ENCODE data around the gene UBE2J1. TPM values are rescaled to one million over a fixed set of nuclear protein-coding genes. Genes with fewer than 3 reads are reported as not detected.
"Not testable (repeated sequence)": the region's sequence is repeated elsewhere in the genome, so short reads cannot be mapped to it uniquely, and the experiment has no call there.

UBE2J1 gene
- total and polyA plus RNA-seq, 10 of the 15 experiments (the other 5 are each of a cell fraction or from before 2014, with no cell fraction given) = 48.7 to 131 (median 90.0) TPM

DNA sequence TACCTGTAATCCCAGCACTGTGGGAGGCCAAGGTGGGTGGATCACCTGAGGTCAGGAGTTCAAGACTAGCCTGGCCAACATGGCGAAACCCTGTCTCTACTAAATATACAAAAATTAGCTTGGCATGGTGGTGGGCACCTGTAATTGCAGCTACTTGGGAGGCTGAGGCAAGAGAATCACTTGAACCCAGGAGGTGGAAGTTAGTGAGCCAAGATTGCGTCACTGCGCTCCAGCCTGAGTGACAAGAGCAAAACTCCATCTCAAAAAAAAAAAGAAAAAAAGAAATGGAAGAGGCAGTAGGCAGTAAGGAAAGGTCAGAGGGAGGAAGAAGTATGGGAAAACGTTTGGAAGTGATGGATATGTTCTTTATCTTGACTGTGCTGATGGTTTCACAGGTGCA is 45.4 kb upstream of the UBE2J1 start:
- POLR2A ChIA-PET; in situ Hi-C loops (cut with MboI); H3K4me3 ChIP-seq; H4K20me1 ChIP-seq (ENCODE audit: control insufficient read depth, insufficient read depth); SMC1A ChIA-PET (ENCODE audit: uncharacterized antibody, unreplicated experiment); DNase-seq (ENCODE audit: low read depth, low spot score); H3K9ac ChIP-seq (ENCODE audit: control insufficient read depth, insufficient read depth, low read length); BruUV-seq (replicated peaks); H2AFZ ChIP-seq (ENCODE audit: control insufficient read depth, low read depth, low read length); H3K27me3 ChIP-seq (replicated peaks in 1 of 2; ENCODE audit: control insufficient read depth in 2 of 2, insufficient read depth in 2 of 2, low read length in 1 of 2); FAIRE-seq; H3K9me3 ChIP-seq (replicated peaks; ENCODE audit: control insufficient read depth, insufficient read depth, low read length); ATAC-seq; H3K36me3 ChIP-seq (ENCODE audit: control insufficient read depth in 2 of 2, insufficient read depth in 2 of 2, low read length in 1 of 2); H3K4me2 ChIP-seq (ENCODE audit: control insufficient read depth, insufficient read depth); CTCF ChIA-PET; H3K27ac ChIP-seq (ENCODE audit: control insufficient read depth, insufficient read depth); intact Hi-C loops (cut with micrococcal nuclease; ENCODE audit: unreplicated experiment); RAD21 ChIA-PET (ENCODE audit: unreplicated experiment): not testable (repeated sequence)
- H3K4me1 ChIP-seq (ENCODE audit: control insufficient read depth, insufficient read depth, low read length) = peaks cover 15% of the 10 kb centered on the region
- TF ChIP-seq, protein P1, sequence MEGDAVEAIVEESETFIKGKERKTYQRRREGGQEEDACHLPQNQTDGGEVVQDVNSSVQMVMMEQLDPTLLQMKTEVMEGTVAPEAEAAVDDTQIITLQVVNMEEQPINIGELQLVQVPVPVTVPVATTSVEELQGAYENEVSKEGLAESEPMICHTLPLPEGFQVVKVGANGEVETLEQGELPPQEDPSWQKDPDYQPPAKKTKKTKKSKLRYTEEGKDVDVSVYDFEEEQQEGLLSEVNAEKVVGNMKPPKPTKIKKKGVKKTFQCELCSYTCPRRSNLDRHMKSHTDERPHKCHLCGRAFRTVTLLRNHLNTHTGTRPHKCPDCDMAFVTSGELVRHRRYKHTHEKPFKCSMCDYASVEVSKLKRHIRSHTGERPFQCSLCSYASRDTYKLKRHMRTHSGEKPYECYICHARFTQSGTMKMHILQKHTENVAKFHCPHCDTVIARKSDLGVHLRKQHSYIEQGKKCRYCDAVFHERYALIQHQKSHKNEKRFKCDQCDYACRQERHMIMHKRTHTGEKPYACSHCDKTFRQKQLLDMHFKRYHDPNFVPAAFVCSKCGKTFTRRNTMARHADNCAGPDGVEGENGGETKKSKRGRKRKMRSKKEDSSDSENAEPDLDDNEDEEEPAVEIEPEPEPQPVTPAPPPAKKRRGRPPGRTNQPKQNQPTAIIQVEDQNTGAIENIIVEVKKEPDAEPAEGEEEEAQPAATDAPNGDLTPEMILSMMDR (IDR thresholded peaks at IDR 0.05 in 2 of 3, conservative IDR thresholded peaks at IDR 0.05 in 1 of 3; ENCODE audit: control insufficient read depth in 2 of 3, extremely low read depth in 1 of 3, insufficient read depth in 1 of 3, low read depth in 3 of 3, low read length in 3 of 3) = 0 out of 6 replicates have a peak, but pooled peaks of 1 of the 3 experiments have one; percentile 4
- H3K79me2 ChIP-seq (ENCODE audit: control insufficient read depth, insufficient read depth, low read length) = peaks cover 32% of the 10 kb centered on the region
- 73% methylated on average over 4 of the region's 4 CpGs for WGBS (ENCODE audit: insufficient coverage, insufficient replicate concordance, low lambda C conversion rate, missing lambda C conversion rate)

GRCh38 chr6:89393659-89394058 is 41.1 kb upstream of the UBE2J1 start:
- Histone ChIP-seq H4K20me1 (ENCODE audit: control insufficient read depth, insufficient read depth) (no peaks in the 10 kb centered on the region), H2AFZ (ENCODE audit: control insufficient read depth, low read depth, low read length) (no peak overlapping the region; the same call in 1 of the 2 replicates), H3K27ac (ENCODE audit: control insufficient read depth, insufficient read depth) (peak overlapping the region; percentile 61), H3K9ac (ENCODE audit: control insufficient read depth, insufficient read depth, low read length) (no peak overlapping the region), H3K4me1 (ENCODE audit: control insufficient read depth, insufficient read depth, low read length) (peaks cover 11% of the 10 kb centered on the region), H3K27me3 (replicated peaks in 1 of 2; ENCODE audit: control insufficient read depth in 2 of 2, insufficient read depth in 2 of 2, low read length in 1 of 2) (no peaks in the 10 kb centered on the region), H3K4me2 (ENCODE audit: control insufficient read depth, insufficient read depth) (peak overlapping the region; percentile 59; the same call in 1 of the 2 replicates), H3K79me2 (ENCODE audit: control insufficient read depth, insufficient read depth, low read length) (peaks cover 38% of the 10 kb centered on the region), H3K36me3 (ENCODE audit: control insufficient read depth in 2 of 2, insufficient read depth in 2 of 2, low read length in 1 of 2) (no peaks in the 10 kb centered on the region), H3K9me3 (replicated peaks; ENCODE audit: control insufficient read depth, insufficient read depth, low read length) (peaks cover 4% of the 10 kb centered on the region; the same call in 2 of the 3 replicates), H3K4me3 (no peak overlapping the region)
- no peak for DNase-seq (ENCODE audit: low read depth, low spot score)
- ChIA-PET CTCF (interaction anchor here (1.0 kb wide), 1 partner anchor 39 kb away, joined by 3 read pairs; no protein-coding TSS in a partner anchor), POLR2A (no interaction called here), RAD21 (ENCODE audit: unreplicated experiment) (no interaction called here), SMC1A (ENCODE audit: uncharacterized antibody, unreplicated experiment) (no interaction called here)
- 95% methylated on average over 1 of the region's 1 CpG for WGBS (ENCODE audit: insufficient coverage, insufficient replicate concordance, low lambda C conversion rate, missing lambda C conversion rate)
- TF ChIP-seq TARDBP (IDR thresholded peaks at IDR 0.05; ENCODE audit: borderline replicate concordance) (no peak), FOS (IDR thresholded peaks at IDR 0.05; ENCODE audit: borderline replicate concordance, extremely low read depth, insufficient read length) (no peak), MEF2A (IDR thresholded peaks at IDR 0.05; ENCODE audit: insufficient read depth, low read depth, low read length) (no peak), NRF1 (conservative IDR thresholded peaks at IDR 0.05; ENCODE audit: low read depth, low read length) (no peak), SIN3A (IDR thresholded peaks at IDR 0.05; ENCODE audit: low read depth, low read length) (no peak), MXI1 (IDR thresholded peaks at IDR 0.05; ENCODE audit: low read depth, low read length) (no peak), CBX5 (IDR thresholded peaks at IDR 0.05; ENCODE audit: low read depth) (0 out of 2 replicates have a peak, but pooled peaks have one; percentile 53), SUZ12 (IDR thresholded peaks at IDR 0.05; ENCODE audit: unreplicated experiment) (no peak), KDM1A (IDR thresholded peaks at IDR 0.05; ENCODE audit: borderline replicate concordance) (peak; percentile 74; the same call in 1 of the 2 replicates), ZNF622 (IDR thresholded peaks at IDR 0.05) (no peak)
- TF ChIP-seq, protein P2, sequence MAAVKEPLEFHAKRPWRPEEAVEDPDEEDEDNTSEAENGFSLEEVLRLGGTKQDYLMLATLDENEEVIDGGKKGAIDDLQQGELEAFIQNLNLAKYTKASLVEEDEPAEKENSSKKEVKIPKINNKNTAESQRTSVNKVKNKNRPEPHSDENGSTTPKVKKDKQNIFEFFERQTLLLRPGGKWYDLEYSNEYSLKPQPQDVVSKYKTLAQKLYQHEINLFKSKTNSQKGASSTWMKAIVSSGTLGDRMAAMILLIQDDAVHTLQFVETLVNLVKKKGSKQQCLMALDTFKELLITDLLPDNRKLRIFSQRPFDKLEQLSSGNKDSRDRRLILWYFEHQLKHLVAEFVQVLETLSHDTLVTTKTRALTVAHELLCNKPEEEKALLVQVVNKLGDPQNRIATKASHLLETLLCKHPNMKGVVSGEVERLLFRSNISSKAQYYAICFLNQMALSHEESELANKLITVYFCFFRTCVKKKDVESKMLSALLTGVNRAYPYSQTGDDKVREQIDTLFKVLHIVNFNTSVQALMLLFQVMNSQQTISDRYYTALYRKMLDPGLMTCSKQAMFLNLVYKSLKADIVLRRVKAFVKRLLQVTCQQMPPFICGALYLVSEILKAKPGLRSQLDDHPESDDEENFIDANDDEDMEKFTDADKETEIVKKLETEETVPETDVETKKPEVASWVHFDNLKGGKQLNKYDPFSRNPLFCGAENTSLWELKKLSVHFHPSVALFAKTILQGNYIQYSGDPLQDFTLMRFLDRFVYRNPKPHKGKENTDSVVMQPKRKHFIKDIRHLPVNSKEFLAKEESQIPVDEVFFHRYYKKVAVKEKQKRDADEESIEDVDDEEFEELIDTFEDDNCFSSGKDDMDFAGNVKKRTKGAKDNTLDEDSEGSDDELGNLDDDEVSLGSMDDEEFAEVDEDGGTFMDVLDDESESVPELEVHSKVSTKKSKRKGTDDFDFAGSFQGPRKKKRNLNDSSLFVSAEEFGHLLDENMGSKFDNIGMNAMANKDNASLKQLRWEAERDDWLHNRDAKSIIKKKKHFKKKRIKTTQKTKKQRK (IDR thresholded peaks at IDR 0.05; ENCODE audit: low read depth, low read length) = no peak
- ATAC-seq = no peak; the same call in 2 of the 3 replicates
- FAIRE-seq = no peak
- BruUV-seq (replicated peaks) = no TSS peak
- in situ Hi-C loops (cut with MboI) (no loop called here), intact Hi-C loops (cut with micrococcal nuclease; ENCODE audit: unreplicated experiment) (no loop called here)
